Frontal cortex (tissue), 4 donors: Measurements from ENCODE around the gene MCOLN1. TPM values are rescaled to one million over a fixed set of nuclear protein-coding genes. Genes with fewer than 3 reads are reported as not detected.

Experiments used
- DNase-seq, 2 donors: peaks; one replicate each; pipeline ENCODE4 v3.0.0; 2012; ENCODE audit warnings: low spot score in 2 of 2
- FAIRE-seq: peaks from 2 replicates; lab custom pipeline; 2012; peaks lifted over from hg19 to GRCh38; lab: Jason Lieb, UNC
- total RNA-seq: library from RNA; depleted of rRNA; stranded (reverse); fragments of >200 nt; gene quantifications from one replicate; pipeline ENCODE4 v1.2.3, GENCODE V29; 2014
- donor health status: control.
- donor health status: control.
- donor health status: control.

Gene MCOLN1
- total RNA-seq, 1 donor from 2014 or later = 7.7 TPM

- FAIRE-seq (no peak), DNase-seq (peak; percentile 82 to 84)
Measured at GRCh38 chr19:7500811-7501450, 21.5 kb upstream of the MCOLN1 start.

GRCh38 chr19:7502552-7502951, 19.9 kb upstream of the MCOLN1 start:
- no peak for FAIRE-seq
- DNase-seq = no peak

DNA sequence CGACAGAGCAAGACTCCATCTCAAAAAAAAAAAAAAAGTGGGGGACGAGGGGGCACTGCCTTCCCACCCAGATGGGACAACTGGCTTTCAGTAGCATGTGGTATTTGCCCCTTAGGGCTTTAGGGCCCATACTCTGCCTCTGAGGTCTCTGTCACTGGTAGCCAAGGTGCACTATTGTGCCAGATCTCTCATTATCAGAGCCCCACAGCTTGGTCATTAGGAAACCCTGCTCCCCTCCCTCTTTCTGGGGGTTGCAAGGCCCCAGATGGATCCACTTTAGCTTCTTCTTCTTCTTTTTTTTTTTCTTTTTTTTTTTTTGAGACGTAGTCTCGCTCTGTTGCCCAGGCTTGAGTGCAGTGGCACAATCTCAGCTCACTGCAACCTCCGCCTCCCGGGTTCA, 17.7 kb upstream of the MCOLN1 start:
- no peak for FAIRE-seq
- no peak for DNase-seq

- DNase-seq (no peak), FAIRE-seq (no peak)
Measured at GRCh38 chr19:7505288-7505681, 17.1 kb upstream of the MCOLN1 start.

DNA sequence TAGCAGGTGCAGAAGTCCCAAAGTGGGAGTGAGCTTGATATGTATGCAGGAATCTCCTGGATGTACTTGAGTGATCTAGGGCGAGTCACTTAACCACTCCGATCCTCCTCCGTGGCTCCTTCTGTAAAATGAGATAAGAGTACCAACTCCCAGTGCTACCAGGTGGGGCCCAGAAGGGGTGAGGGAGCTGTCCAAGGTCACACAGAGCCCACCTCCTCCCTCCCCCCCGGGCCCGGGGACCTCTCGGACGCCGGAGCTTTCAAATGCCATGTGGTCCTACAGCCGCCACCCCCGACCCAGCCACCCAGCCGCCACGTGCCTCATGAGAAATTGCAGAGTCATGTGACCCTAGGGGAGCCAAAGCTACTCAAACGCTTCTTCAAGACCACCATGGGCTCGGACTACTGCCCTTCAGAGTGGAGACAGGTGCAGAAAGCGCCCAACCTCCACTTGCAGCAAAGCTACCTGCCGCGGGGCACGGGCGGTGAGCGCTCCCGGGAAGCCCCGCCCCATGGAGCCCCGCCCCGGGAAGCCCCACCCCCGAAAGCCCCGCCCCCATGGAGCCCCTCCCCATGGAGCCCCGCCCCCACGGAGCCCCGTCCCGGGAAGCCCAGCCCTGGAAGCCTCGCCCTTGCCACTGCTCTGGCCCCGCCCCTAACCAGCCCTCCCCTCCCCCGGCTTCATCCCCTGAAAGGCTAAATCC, 16.6 kb upstream of the MCOLN1 start:
- DNase-seq = peak in 1 of 2 donors; percentile 47
- FAIRE-seq = no peak

GRCh38 chr19:7506385-7507328, 15.8 kb upstream of the MCOLN1 start:
- peak in 1 of 2 donors; percentile 40 for DNase-seq
- no peak for FAIRE-seq

GRCh38 chr19:7507884-7508283, 14.5 kb upstream of the MCOLN1 start:
- DNase-seq (peak in 1 of 2 donors; percentile 55), FAIRE-seq (no peak)

GRCh38 chr19:7509625-7510024, 12.8 kb upstream of the MCOLN1 start:
- FAIRE-seq (no peak), DNase-seq (no peak)

DNA sequence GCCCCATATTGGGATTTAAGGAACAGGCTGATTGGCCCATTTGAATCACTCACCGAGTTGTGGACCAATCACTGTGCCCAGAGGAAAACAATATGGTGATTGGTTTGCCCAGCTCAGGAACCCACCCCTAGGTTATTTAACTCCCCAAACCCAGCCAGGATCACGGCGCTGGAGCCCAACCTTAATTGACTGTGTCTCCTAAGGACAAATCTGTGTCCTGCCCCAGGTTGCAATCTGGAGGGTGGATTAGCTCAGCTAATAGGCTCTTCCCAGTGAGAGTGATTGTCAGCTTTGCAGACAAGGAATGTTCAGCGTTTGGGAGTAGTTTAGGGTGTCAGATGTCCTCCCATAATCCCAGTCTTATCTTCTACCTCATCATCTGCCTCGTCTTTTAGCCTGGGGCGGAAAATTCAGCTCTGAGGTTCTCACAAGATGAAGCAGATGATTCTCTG, 10.0 kb upstream of the MCOLN1 start:
- DNase-seq (no peak), FAIRE-seq (no peak)

GRCh38 chr19:7513809-7514642, 8.4 kb upstream of the MCOLN1 start:
- DNase-seq = no peak
- FAIRE-seq = no peak

DNA sequence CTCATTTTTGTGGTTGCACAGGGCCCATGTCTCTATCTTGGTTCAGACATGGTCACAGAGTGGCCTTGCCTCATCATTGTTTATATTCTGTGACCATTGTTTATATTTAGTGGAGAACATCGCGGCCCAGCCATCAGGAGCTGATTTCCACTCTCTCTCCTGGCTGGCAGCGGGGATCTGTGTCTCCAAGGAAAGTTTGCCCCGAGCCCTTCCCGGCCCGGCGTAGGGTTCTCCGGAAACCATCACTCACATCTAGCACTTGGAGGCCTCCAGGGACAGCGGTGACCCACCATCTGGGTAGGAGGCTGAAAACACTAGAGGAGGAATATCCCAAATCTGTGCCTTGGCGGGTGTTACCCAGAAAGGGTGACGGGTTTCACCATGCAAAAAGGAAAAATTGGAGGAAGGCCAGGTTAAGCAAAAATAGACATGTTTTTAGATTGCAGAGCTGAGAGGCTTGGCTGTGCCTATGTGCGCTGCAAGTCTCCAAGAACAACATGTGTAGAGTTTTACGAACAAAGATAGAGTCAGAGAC, 7.2 kb upstream of the MCOLN1 start:
- DNase-seq (peak in 1 of 2 donors; percentile 56), FAIRE-seq (no peak)

GRCh38 chr19:7515645-7516151, 6.7 kb upstream of the MCOLN1 start, which contains the start of gene ZNF358:
Gene ZNF358, plus strand, starts transcription at chr19:7516103. Its CDS starts 3,140 bp downstream, at chr19:7519243.
- no peak for FAIRE-seq
- DNase-seq = peak; percentile 95 to 98

DNA sequence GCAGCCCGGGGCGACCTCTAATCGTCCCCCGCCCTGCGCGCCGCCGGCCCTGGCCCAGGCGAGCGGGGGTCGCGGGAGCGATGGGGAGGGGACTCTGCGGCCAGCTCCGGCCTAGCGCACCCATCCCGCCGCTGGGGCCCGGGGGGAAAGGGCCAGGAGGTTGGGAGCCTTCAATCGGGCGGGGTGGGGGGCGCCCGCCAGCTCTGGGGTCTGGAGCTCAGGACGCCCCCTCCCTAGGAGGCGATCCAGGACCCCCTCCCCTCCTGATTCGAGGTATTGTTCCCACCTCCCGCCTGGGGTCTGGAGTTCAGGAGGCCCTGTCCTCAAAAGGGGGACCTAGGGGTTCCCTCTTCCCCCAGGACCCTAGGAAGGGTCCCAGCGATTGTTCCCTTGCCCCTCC, 6.1 kb upstream of the MCOLN1 start:
- DNase-seq = peak in 1 of 2 donors; percentile 50
- FAIRE-seq = no peak

DNA sequence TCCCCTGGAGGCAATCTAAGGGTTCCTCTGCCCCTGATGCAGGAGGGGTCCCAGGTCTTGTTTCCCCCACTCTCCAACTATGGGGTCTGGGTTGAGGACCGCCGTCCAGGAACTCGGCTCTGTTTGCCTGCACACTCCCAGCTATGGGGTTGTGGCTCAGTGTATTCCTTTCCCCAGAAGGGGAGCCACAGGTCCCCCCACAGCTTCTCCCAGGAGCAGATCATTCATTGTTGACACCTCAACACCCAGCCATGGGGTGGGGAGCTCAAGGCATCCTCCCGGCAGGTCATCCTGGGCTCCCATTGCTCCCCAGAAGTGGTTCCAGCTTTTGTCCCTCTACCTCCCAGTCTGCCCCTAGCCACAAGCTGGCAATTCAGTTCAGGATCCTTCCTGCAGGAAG, 5.5 kb upstream of the MCOLN1 start:
- FAIRE-seq (no peak), DNase-seq (peak in 1 of 2 donors; percentile 44)

DNA sequence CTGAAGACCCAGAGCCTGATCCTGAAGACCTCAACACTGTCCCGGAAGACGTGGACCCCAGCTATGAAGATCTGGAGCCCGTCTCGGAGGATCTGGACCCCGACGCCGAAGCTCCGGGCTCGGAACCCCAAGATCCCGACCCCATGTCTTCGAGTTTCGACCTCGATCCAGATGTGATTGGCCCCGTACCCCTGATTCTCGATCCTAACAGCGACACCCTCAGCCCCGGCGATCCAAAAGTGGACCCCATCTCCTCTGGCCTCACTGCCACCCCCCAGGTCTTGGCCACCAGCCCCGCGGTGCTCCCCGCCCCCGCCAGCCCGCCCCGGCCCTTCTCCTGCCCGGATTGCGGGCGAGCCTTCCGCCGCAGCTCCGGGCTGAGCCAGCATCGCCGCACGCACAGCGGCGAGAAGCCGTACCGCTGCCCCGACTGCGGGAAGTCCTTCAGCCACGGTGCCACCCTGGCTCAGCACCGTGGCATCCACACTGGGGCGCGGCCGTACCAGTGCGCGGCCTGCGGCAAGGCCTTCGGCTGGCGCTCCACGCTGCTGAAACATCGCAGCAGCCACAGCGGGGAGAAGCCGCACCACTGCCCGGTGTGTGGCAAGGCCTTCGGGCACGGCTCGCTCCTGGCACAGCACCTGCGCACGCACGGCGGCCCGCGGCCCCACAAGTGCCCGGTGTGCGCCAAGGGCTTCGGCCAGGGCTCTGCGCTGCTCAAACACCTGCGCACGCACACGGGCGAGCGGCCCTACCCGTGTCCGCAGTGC, 2.9 kb upstream of the MCOLN1 start:
- no peak for FAIRE-seq
- no peak for DNase-seq

DNA sequence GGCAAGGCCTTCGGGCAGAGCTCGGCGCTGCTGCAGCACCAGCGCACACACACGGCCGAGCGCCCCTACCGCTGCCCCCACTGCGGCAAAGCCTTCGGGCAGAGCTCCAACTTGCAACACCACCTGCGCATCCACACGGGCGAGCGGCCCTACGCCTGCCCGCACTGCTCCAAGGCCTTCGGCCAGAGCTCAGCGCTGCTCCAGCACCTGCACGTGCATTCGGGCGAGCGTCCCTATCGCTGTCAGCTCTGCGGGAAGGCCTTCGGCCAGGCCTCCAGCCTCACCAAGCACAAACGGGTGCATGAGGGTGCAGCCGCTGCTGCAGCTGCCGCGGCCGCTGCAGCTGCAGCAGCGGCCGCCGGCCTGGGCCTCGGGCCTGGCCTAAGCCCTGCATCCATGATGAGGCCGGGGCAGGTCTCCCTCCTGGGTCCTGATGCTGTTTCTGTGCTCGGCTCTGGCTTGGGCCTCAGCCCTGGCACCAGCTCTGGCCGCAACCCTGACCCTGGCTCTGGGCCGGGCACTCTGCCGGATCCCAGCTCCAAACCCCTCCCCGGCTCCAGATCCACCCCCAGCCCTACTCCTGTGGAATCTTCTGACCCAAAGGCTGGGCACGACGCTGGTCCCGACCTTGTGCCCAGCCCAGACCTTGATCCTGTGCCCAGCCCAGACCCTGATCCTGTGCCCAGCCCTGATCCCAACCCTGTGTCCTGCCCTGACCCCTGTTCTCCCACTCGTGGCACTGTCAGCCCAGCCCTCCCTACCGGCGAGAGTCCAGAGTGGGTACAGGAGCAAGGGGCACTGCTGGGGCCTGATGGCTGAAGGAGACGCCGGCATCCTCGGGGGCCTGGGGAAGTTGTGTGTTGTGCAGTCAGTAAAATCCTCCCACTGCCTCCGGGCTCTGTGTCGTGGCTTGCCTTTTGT, 2.0 kb upstream of the MCOLN1 start:
- no peak for FAIRE-seq

GRCh38 chr19:7521551-7522071, 813 bp upstream of the MCOLN1 start:
- no peak for FAIRE-seq
- no peak for DNase-seq

More for the DNA sequence above, 2.0 kb upstream of the MCOLN1 start:
- peak in 1 of 2 donors; percentile 68 for DNase-seq
